HG03060 (cell line): Measurements from ENCODE around the gene CCDC148.

Source experiments
- ATAC-seq: cut with Tn5 transposase; IDR thresholded peaks from one replicate; pipeline ENCODE4 v1.9.1; 2021; ENCODE audit warnings: low read depth, moderate number of reproducible peaks; ENCODE audit not compliant: unreplicated experiment

CCDC148 gene

DNA sequence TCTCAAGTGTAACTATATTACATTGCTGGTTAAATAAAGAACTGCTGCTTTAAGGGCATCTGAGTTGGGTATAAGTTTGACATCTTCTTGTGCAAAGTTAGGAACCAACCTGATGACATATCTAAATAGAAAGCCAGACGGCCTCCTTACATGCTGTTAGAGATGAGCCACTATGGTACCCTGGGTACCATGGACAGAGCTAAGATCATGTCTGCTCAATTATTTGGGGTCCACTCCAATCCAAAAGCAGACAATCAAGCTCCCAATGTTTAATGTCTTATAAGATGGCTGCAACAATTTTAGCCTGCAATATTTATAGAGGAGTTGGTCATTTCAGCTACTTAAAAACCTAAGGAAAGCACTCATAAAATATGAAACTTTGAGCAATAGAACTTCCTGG is 268.6 kb downstream of the CCDC148 start:
- ATAC-seq: no peak

DNA sequence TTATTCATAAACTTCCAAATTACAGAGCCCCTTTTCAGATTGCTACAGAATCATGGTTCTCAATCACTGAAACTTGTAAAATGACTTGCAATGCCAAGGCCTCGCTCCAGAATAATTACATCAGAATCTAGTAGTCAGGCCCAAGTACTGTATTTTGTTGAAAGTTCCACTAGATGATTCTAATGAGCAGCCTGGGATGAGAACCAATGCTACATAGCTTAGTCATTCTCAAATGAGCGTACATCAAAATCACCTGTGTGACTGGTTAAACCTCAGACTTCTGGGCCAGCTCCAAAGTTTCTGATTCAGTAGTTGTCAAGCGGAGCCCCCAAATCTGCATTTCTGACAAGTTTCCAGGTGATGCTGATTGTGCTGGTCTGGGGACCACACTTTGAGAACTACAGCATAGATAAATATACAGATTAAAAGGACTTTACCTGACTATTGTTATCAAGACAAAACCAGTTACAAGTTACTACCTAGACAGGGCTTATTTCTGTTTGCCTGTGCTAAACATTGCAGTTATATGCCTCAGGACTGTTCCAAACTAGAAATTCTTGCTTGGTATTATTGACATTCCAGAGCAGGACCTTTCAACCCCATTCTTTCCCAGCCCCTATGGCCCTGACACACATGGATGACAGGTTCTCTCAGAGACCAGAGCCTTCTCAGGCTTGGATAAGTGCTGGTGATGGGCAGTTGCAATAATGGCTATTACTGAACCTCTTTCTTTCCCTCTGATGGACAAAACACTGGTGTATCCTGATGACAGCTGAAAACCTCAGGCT is 271.8 kb downstream of the CCDC148 start:
- no peak for ATAC-seq

DNA sequence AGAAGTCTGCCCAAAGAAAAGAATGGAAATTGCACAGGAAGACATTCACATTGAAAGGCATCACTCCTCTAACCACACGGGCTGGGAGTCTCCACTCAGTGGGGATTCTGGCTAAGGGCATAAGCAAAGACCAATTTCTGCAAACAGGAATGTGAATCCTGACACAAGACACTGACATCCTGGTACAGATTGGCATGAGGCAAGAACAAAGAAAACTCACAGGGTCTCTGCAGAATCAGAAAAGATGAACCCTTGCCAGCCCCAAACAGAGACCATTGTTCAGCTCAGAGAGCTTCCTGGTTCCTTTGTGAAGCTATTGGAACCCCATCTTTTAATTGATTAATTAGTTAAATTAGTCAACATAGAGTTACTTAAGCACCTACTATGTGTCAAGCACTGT is 272.6 kb downstream of the CCDC148 start:
- no peak for ATAC-seq

GRCh38 chr2:158182676-158183295 is 273.8 kb downstream of the CCDC148 start:
- ATAC-seq: no peak

DNA sequence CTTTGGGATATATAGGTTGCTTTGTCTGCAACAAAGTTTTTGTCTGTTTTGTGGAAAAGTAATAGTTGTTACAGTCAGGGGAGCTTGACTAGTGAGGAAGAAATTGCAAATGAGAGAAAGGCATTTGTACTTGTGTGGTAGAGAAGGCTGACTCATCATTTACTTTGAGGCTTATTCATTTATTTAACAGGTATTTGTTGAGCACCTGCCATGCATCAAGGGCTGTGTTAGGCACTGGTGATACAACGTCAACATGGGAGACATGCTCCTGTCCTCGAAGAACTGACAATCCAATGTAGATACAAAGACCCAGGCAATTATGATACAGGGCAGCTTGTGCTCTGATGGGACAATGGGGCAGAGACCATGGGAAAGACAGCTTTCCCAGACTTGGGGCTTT is 275.4 kb downstream of the CCDC148 start:
- no peak for ATAC-seq

- no peak for ATAC-seq
Measured at GRCh38 chr2:158179660-158180059, 276.9 kb downstream of the CCDC148 start.

GRCh38 chr2:158178646-158179045 is 277.9 kb downstream of the CCDC148 start:
- ATAC-seq: no peak

DNA sequence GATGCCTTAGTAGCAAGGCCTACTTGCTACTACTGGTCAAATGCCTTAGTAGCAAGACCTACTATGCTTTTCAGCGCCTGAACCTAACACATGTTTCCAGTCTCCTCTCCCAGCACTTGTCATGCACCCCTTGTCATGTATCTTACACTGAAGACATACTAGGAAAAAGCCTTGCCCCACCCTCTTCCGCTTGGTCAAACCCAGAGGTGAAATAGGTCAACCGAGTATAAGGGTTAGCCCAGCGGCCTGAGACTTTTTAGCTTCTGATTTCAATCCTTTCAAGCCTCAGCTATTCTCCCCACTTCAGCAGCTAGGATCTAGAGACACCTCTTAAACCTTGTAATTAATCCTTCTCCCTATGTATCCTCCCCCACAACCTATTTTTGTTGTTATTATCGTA is 281.6 kb downstream of the CCDC148 start:
- no peak for ATAC-seq

DNA sequence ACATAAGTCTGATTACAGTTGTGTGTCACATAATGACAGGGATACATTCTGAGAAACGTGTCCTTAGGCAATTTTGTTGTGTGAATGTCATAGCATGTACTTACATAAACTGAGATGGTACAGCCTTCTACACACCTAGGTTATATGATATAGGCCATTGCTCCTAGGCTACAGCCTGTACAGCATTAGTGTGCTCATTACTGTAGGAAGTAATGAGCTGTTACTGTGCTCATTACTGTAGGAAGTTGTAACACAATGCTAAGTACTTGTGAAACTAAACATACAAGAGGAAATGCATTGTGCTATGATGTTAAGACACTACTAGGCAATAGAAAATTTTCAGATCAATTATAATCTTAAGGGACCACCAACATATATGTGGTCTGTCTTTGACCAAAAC is 282.1 kb downstream of the CCDC148 start:
- no peak for ATAC-seq

DNA sequence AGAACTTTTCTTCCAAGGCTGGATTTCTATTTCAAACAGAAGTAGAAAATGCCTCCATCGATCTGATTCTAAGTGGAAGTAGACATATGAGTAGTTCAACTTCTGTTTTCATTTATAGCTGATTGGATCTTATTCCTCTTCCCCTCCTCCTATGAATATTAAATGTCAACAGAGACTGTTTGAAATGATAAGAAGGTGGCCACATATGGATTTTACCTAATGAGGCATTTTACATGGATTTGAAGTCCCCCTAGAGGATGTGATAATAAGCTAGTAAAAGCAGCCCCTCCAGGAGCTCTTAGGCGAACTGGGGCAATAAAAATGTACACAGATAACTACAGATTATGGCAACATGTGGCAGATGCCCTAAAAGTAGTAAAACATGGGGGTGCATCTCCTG is 283.8 kb downstream of the CCDC148 start:
- ATAC-seq: no peak

- ATAC-seq: no peak
Measured at GRCh38 chr2:158154596-158154995, 302.0 kb downstream of the CCDC148 start.

- no peak for ATAC-seq
Measured at GRCh38 chr2:158153270-158154015, 303.1 kb downstream of the CCDC148 start.

DNA sequence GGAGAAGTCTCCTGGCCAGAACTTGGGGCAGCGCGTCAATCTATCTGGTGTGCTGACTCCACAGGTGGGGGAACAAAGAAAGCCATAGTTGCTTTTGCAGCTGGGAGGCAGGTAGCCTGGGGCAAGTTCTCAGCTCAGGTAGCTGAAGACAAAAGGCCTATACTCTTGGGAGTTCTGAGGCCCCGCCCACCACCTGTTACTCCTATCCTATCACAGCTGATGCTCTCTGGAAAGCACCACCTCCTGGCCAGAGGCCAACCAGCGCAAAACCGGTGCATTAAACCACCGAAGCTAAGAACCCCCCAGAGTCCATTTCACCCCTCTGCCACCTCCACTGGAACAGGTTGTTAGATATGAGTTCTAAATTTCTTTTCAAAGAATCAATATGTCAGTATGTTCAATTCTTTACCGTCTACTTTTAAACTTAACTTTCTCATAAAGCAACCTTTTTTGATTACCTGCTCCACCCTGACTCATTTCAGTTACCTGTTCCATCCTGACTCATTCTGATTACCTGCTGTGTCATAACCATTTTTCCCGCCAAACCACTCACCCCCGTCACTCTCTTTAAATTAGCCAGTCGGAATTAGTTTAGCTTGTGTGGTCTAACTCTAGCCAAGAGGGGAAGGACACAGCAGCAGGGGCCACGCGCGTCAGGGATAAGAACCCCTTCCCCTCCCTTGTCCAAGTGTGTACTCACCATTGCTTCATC is 311.5 kb downstream of the CCDC148 start:
- no peak for ATAC-seq

DNA sequence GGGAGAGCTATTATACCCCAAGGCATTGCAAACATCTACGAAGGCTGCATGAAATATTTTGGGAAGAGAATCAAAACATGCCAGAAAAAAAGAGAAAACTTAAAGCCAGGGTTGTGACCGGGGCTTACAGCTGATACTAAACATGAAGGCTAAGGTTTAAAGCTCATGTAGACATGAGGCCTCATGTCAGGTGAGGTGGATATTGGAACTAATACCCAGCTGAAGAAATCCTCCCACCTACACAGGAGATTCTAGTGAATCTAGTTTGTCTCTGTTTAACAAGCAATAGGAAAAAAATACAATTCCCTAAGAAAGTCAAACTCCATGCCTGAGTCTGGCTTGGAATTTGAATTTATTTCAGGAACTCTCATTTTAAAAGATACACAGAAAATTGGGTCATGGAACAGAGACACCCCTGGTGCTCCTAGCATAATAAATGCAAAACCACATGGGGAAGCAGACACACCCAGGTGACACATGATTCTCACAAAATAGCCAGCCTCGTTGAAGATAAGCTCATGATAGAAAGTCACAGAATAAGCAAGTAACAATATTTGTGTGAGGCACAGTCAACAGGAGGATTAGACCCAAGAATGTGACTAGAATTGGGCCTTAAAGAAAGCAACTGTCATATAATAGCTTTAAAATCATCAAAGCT is 312.7 kb downstream of the CCDC148 start:
- ATAC-seq: no peak

GRCh38 chr2:158142568-158143332 is 313.8 kb downstream of the CCDC148 start:
- no peak for ATAC-seq

DNA sequence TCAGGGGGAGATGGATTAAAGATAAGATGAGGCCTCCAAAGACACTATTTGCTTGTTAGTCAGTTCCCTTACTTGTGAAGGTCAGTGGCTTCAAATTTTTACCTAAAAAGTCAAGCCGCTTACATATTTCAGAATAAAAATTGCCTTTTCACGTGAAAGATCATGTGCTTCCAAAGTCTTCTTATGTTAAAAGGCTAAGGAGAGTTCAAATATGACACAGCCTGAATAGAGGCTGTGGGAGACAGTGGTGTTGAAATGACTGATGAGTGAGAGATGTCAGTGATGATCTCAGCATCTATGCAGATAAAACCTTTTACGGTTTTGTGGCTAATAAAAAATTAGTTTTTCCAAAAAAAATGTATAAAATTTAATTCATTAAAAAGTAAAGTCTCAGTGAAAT is 314.4 kb downstream of the CCDC148 start:
- ATAC-seq: no peak

GRCh38 chr2:158140201-158140600 is 316.4 kb downstream of the CCDC148 start:
- ATAC-seq: no peak

DNA sequence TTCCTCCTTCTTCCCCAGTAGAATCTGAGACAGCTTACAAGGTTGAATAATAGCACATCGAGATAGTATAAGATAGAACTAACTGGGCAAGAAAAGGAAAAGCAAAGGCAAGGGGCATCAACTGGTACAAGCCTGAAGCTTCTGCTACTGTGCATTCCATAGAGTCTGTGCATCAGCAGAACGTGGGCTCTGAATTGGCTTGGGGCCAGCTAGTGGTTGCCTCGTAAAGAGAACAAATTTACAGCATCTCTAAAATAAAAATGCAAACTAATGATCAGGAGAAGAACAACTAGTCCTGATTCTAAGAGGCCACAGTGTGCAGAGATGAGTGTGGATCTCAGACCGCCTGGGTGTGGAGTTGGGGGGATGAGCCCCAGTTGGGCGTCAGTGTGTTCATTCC is 318.3 kb downstream of the CCDC148 start:
- no peak for ATAC-seq

GRCh38 chr2:158135096-158135495 is 321.5 kb downstream of the CCDC148 start:
- no peak for ATAC-seq

- ATAC-seq: no peak
Measured at GRCh38 chr2:158134655-158135054, 321.9 kb downstream of the CCDC148 start.
